HK-2 (cell line): ENCODE measurements around the gene GCNT2.
"Not testable (repeated sequence)": the region's sequence is repeated elsewhere in the genome, so short reads cannot be mapped to it uniquely, and the experiment has no call there.

Experiments used
- DNase-seq: peaks from one replicate; pipeline ENCODE4 v3.0.0-alpha.2; 2018; ENCODE audit not compliant: unreplicated experiment

Gene GCNT2

DNA sequence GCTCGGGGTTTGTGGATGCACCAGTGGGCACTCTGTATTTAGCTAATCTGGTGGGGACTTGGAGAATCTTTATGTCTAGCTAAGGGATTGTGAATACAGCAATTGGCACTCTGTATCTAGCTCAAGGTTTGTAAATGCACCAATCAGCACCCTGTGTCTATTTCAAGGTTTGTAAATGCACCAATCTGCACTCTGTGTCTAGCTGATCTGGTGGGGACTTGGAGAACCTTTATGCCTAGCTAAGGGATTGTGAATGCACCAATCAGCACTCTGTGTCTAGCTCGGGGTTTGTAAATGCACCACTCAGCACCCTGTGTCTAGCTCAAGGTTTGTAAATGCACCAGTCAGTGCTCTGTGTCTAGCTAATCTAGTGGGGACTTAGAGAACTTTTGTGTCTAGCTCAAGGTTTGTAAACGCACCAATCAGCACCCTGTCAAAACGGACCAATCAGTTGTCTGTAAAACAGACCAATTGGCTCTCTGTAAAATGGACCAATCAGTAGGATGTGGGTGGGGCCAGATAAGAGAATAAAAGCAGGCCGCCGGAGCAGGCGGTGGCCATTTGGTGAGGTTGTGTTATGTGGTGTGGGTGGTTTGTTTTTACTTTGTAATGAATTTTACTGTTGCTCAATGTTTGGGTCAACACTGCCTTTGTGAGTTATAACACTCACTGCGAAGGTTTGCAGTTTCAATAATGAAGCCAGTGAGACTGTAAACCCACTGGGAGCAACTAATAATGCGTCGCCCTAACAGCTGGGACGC is 139.5 kb downstream of the GCNT2 start:
- not testable (repeated sequence) for DNase-seq

DNA sequence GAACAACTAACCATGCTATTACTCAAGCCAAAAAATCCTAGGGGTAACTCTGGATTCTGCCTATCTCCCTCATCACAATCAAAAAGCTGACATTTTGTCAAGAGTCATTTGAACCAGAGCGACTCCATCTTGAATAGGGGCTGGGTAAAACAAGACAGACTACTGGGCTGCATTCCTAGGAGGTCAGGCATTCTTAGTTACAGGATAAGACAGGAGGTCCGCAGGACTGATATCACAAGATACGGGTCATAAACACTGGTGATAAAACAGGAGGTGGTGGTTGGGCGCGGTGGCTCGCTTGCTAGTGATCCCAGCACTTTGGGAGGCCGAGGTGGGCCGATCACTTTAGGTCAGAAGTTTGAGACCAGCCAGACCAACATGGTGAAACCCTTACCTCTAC is 141.1 kb downstream of the GCNT2 start:
- DNase-seq: no peak

DNA sequence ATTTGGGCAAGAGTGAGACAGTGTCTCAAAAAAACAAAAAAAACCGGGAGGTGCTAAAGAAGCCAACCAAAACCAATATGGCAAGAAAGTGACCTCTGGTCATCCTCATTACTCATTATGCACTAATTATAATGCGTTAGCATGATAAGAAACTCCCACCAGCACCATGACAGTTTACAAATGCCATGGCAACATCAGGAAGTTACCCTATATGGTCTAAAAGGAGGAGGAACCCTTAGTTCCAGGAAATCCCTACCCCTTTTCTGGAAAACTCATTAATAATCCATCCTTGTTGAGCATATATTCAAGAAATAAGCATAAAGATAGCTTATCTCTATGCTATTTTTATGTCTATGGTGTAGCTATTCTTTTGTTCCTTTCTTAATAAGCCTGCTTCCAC is 141.6 kb downstream of the GCNT2 start:
- no peak for DNase-seq

DNA sequence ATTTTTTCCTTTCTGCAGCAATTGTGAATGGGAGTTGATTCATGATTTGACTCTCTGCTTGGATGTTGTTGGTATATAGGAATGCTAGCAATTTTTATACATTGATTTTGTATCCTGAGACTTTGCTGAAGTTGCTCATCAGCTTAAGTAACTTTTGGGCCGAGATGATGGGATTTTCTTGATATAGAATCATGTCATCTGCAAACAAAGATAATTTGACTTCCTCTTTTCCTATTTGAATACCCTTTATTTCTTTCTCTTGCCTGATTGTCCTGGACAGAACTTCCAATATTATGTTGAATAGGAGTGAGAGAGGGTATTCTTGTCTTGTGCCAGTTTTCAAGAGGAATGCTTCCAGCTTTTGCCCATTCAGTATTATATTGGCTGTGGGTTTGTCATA is 144.4 kb downstream of the GCNT2 start:
- DNase-seq: not testable (repeated sequence)

DNA sequence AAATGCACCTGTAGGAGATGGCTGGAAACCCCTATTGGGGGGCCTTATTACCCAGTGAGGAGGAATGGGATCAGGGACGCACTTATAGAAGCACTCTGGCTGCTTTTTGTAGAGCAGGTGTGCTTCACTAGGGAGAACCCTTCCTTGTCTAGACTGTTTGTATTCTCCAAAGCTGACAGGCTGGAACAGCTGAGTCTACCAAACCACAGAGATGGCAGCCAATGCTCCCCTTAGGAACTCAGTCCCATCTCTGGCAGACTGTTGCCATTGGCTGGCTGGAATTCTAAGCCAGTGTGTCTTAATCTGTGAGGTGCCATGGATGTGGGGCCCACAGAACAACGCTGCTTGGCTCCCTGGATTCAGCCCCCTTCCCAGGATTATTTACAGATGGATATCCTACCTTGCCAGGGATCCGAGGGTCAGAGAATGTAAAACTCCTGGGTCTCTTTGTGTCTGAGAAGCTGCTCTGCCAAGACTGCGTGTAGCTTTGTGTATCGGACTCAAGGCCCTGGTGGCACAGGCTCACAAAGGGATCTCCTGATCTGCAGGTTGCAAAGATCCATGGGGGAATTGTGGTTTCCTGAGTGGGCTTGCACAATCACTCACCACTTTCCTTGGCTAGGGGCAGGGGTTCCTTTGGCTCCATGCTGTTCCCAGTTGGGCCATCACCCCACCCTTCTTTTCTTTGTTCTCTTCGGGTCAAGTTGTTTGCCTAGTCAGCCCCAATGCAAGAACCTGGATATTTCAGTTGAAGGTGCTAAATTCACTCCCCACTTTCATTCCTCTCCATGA is 147.2 kb downstream of the GCNT2 start:
- DNase-seq: no peak

DNA sequence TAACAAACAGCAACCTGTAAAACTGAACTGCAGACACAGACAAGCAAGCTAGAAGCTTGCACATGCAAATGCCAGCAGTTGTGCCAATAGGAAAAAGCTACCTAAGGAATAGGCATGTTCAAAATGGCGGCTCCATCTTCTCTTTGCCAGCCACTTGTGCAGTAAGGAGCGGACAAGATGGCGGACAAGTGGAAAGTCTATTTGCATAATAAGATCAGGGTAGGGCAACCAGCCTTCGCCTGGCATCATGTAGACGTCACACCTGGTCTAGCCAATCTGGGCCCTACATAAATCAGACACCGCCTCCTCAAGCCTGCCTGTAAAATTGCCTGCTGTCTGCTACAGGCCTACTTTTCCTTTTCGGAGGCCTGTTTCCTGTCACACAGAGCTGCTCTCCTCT is 155.3 kb downstream of the GCNT2 start:
- no peak for DNase-seq

DNA sequence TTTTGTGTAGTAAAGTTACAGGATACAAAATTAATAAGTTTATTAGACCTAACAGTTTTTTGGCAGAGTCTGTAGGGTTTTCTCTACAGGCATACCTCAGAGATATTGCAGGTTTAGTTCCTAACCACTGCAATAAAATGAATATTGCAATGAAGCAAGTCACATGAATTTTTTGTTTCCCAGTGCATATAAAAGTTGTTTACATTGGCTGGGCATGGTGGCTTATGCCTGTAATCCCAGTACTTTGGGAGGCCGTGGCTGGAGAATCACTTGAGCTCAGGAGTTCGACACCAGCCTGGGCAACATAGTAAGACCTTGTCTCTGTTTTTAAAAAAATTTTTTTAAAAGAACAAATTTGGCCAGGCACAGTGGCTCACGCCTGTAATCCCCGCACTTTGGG is 157.3 kb downstream of the GCNT2 start:
- DNase-seq: no peak
